ENCODE measurements around the gene PI4KB.

The PI4KB gene

GRCh38 chr1:151289991-151290708, 37.1 kb downstream of the PI4KB start:
- ATAC-seq, result no peak; the same call in 2 of the 3 replicates
- TF ChIP-seq ARNTL (CRISPR knock-in tag; IDR thresholded peaks at IDR 0.05; ENCODE audit: borderline replicate concordance, low read depth) (no peak), PATZ1 (CRISPR knock-in tag; IDR thresholded peaks at IDR 0.05; ENCODE audit: borderline replicate concordance) (no peak), ZC3H10 (CRISPR knock-in tag; IDR thresholded peaks at IDR 0.05) (no peak), TOX (CRISPR knock-in tag; IDR thresholded peaks at IDR 0.05; ENCODE audit: borderline replicate concordance) (no peak), ZNF565 (CRISPR knock-in tag; conservative IDR thresholded peaks at IDR 0.05; ENCODE audit: low read depth) (no peak), PPARA (CRISPR knock-in tag; IDR thresholded peaks at IDR 0.05; ENCODE audit: borderline replicate concordance) (no peak), CREB5 (CRISPR knock-in tag; IDR thresholded peaks at IDR 0.05; ENCODE audit: low read depth) (no peak), SNAI2 (CRISPR knock-in tag; IDR thresholded peaks at IDR 0.05) (no peak), ZNF8 (CRISPR knock-in tag; IDR thresholded peaks at IDR 0.05) (no peak), ZFP3 (CRISPR knock-in tag; IDR thresholded peaks at IDR 0.05) (no peak), ESRRG (CRISPR knock-in tag; IDR thresholded peaks at IDR 0.05) (no peak), CSRNP3 (CRISPR knock-in tag; IDR thresholded peaks at IDR 0.05) (no peak), ZFP30 (CRISPR knock-in tag; IDR thresholded peaks at IDR 0.05) (no peak), ISL1 (CRISPR knock-in tag; IDR thresholded peaks at IDR 0.05) (no peak), CSDC2 (CRISPR knock-in tag; IDR thresholded peaks at IDR 0.05) (no peak), BACH2 (CRISPR knock-in tag; IDR thresholded peaks at IDR 0.05; ENCODE audit: borderline replicate concordance) (no peak), GLIS3 (CRISPR knock-in tag; IDR thresholded peaks at IDR 0.05) (no peak), OSR1 (CRISPR knock-in tag; IDR thresholded peaks at IDR 0.05) (no peak)

- no peak for ATAC-seq
- TF ChIP-seq TSHZ2 (CRISPR knock-in tag; IDR thresholded peaks at IDR 0.05) (no peak), TOX (CRISPR knock-in tag; IDR thresholded peaks at IDR 0.05; ENCODE audit: borderline replicate concordance) (no peak), PATZ1 (CRISPR knock-in tag; IDR thresholded peaks at IDR 0.05; ENCODE audit: borderline replicate concordance) (no peak), PPARA (CRISPR knock-in tag; IDR thresholded peaks at IDR 0.05; ENCODE audit: borderline replicate concordance) (no peak), CSRNP3 (CRISPR knock-in tag; IDR thresholded peaks at IDR 0.05) (no peak), ZFP30 (CRISPR knock-in tag; IDR thresholded peaks at IDR 0.05) (no peak), ESRRG (CRISPR knock-in tag; IDR thresholded peaks at IDR 0.05) (no peak), CSDC2 (CRISPR knock-in tag; IDR thresholded peaks at IDR 0.05) (no peak), POU6F1 (CRISPR knock-in tag; IDR thresholded peaks at IDR 0.05; ENCODE audit: borderline replicate concordance, low read depth) (no peak), CREB5 (CRISPR knock-in tag; IDR thresholded peaks at IDR 0.05; ENCODE audit: low read depth) (no peak), ZNF565 (CRISPR knock-in tag; conservative IDR thresholded peaks at IDR 0.05; ENCODE audit: low read depth) (no peak), ZNF70 (CRISPR knock-in tag; IDR thresholded peaks at IDR 0.05) (no peak), ISL1 (CRISPR knock-in tag; IDR thresholded peaks at IDR 0.05) (no peak), ARNTL (CRISPR knock-in tag; IDR thresholded peaks at IDR 0.05; ENCODE audit: borderline replicate concordance, low read depth) (no peak), BACH2 (CRISPR knock-in tag; IDR thresholded peaks at IDR 0.05; ENCODE audit: borderline replicate concordance) (no peak)
These were observed 37.9 kb downstream of the PI4KB start for GRCh38 chr1:151289080-151289935.
